CD14-positive monocyte (primary cell): ENCODE data around the gene AQR. TPM values are rescaled to one million over a fixed set of nuclear protein-coding genes. Genes with fewer than 3 reads are reported as not detected.

Source experiments
- DNase-seq, 3 donors: peaks; one replicate each; pipeline ENCODE4 v3.0.0-alpha.2; 2011 to 2022
- H2AFZ ChIP-seq: 2 replicates; pipeline ENCODE4 v1.6.0; 2012; ENCODE audit warnings: mild to moderate bottlenecking, low read depth, low read length, inconsistent platforms; ENCODE audit not compliant: insufficient read depth, poor library complexity, severe bottlenecking
- H3K27ac ChIP-seq, 2 donors: 1 replicate in 1 of 2; 2 replicates in 1 of 2; pipeline ENCODE4 v1.5.1; 2012 to 2013; ENCODE audit warnings: low read length in 2 of 2, control low read depth in 1 of 2, inconsistent platforms in 1 of 2, low read depth in 1 of 2, mild to moderate bottlenecking in 1 of 2
- H3K27me3 ChIP-seq, 2 donors: one replicate each; pipeline versions ENCODE4 v1.6.0 to v1.6.1; 2011 to 2013; ENCODE audit warnings: low read length in 2 of 2; ENCODE audit not compliant: control insufficient read depth in 2 of 2, insufficient read depth in 2 of 2
- H3K36me3 ChIP-seq, 2 donors: replicated peaks in 1 of 2; 1 replicate in 1 of 2; 2 replicates in 1 of 2; pipeline versions ENCODE4 v1.5.1 to v1.6.1; 2012 to 2013; ENCODE audit warnings: low read length in 2 of 2, control low read depth in 1 of 2, inconsistent platforms in 1 of 2, mild to moderate bottlenecking in 1 of 2; ENCODE audit not compliant: insufficient read depth in 2 of 2, control insufficient read depth in 1 of 2
- H3K4me1 ChIP-seq, 2 donors: 1 replicate in 1 of 2; 2 replicates in 1 of 2; pipeline versions ENCODE4 v1.5.1 to v1.6.1; 2012 to 2013; ENCODE audit warnings: low read length in 2 of 2, control low read depth in 1 of 2, inconsistent platforms in 1 of 2, mild to moderate bottlenecking in 1 of 2, moderate library complexity in 1 of 2; ENCODE audit not compliant: insufficient read depth in 2 of 2, control insufficient read depth in 1 of 2
- H3K4me2 ChIP-seq: replicated peaks from 2 replicates; pipeline ENCODE3; 2012; ENCODE audit warnings: low read length, moderate library complexity, mild to moderate bottlenecking; ENCODE audit not compliant: poor library complexity, severe bottlenecking; ENCODE audit errors: extremely low read depth
- H3K4me3 ChIP-seq, 3 experiments: fragments of 200-600 bp in 1 of 3; sonication (generic) in 1 of 3; replicated peaks in 1 of 3; 1 replicate in 2 of 3; 2 replicates in 1 of 3; pipeline ENCODE4 v1.5.1; 2011 to 2013; ENCODE audit warnings: low read length in 3 of 3, mild to moderate bottlenecking in 3 of 3, control low read depth in 2 of 3, low read depth in 2 of 3, inconsistent platforms in 1 of 3, moderate library complexity in 1 of 3
- H3K79me2 ChIP-seq: 2 replicates; pipeline ENCODE4 v1.6.0; 2012; ENCODE audit warnings: mild to moderate bottlenecking, control low read depth, inconsistent platforms, low read length, moderate library complexity; ENCODE audit not compliant: insufficient read depth
- H3K9ac ChIP-seq: 2 replicates; pipeline ENCODE4 v1.6.0; 2017; ENCODE audit warnings: low read length, mild to moderate bottlenecking; ENCODE audit not compliant: insufficient read depth, poor library complexity, severe bottlenecking
- H3K9me3 ChIP-seq, 2 donors: replicated peaks in 1 of 2; 1 replicate in 1 of 2; 2 replicates in 1 of 2; pipeline versions ENCODE4 v1.5.1 to v1.6.1; 2012 to 2013; ENCODE audit warnings: low read length in 2 of 2, control low read depth in 1 of 2; ENCODE audit not compliant: control insufficient read depth in 1 of 2, insufficient read depth in 1 of 2
- H4K20me1 ChIP-seq: 2 replicates; pipeline ENCODE4 v1.6.0; 2012; ENCODE audit warnings: mild to moderate bottlenecking, low read length, control low read depth, moderate library complexity; ENCODE audit not compliant: insufficient read depth
- H3K27ac Mint-ChIP-seq, 7 donors: one replicate each; pipeline ENCODE4 v1.8.0; 2020; ENCODE audit warnings: mild to moderate bottlenecking in 7 of 7, mixed read lengths in 7 of 7, moderate library complexity in 6 of 7, inconsistent platforms in 2 of 7
- H3K27me3 Mint-ChIP-seq, 3 donors: one replicate each; pipeline ENCODE4 v1.8.0; 2021 to 2022; ENCODE audit warnings: low read depth in 3 of 3, mild to moderate bottlenecking in 3 of 3, mixed read lengths in 3 of 3, moderate library complexity in 3 of 3, inconsistent platforms in 1 of 3
- H3K36me3 Mint-ChIP-seq, 2 donors: one replicate each; pipeline ENCODE4 v1.8.0; 2020; ENCODE audit warnings: mixed read lengths in 2 of 2, inconsistent platforms in 1 of 2, mild to moderate bottlenecking in 1 of 2
- H3K4me1 Mint-ChIP-seq: one replicate; pipeline ENCODE4 v1.8.0; 2020; ENCODE audit warnings: mild to moderate bottlenecking, mixed read lengths
- H3K4me3 Mint-ChIP-seq, 2 donors: one replicate each; pipeline ENCODE4 v1.8.0; 2020; ENCODE audit warnings: mild to moderate bottlenecking in 2 of 2, mixed read lengths in 2 of 2, moderate library complexity in 1 of 2
- H3K9me3 Mint-ChIP-seq, 7 donors: one replicate each; pipeline ENCODE4 v1.8.0; 2020 to 2022; ENCODE audit warnings: mixed read lengths in 7 of 7, mild to moderate bottlenecking in 6 of 7, moderate library complexity in 6 of 7, inconsistent platforms in 2 of 7
- CTCF ChIP-seq: fragments of 200-600 bp; IDR thresholded peaks from one replicate; pipeline ENCODE4 v1.8.0; 2022; ENCODE audit warnings: antibody characterized with exemption, mild to moderate bottlenecking
- WGBS: methylation state at CpG from one replicate; pipeline ENCODE4 v1.1.5; 2013; ENCODE audit warnings: missing lambda C conversion rate; ENCODE audit not compliant: insufficient coverage; 5-methylcytosine and 5-hydroxymethylcytosine counted together
- intact Hi-C, 2 donors: fragments of 100-400 bp; cut with micrococcal nuclease; formaldehyde crosslinking; loops; one replicate each; pipeline versions ENCODE4 v1.15.0 to v1.15.1; 2023
- polyA plus RNA-seq, 3 donors: library from polyadenylated mRNA; depleted of rRNA in 1 of 3; unstranded in 2 of 3; stranded (reverse) in 1 of 3; fragments of 300-500 nt in 2 of 3; fragments of >200 nt in 1 of 3; fragmentation: Illumina TruSeq in 2 of 3; gene quantifications; 1 replicate in 2 of 3; 2 replicates in 1 of 3; pipeline ENCODE4 v1.2.3, GENCODE V29; 2012 to 2021

AQR gene
- polyA plus RNA-seq, 3 donors, result 8.4 to 26.4 (median 16.8) TPM

- WGBS, result no CpG with 5 or more reads among the region's 2 CpGs
- H3K36me3 Mint-ChIP-seq, result peaks cover 74 to 90% of the 10 kb centered on the region in 2 donors
- Histone ChIP-seq H3K4me1 (no peaks in the 10 kb centered on the region), H3K9ac (no peak overlapping the region), H4K20me1 (no peaks in the 10 kb centered on the region), H3K79me2 (no peaks in the 10 kb centered on the region), H3K27me3 (no peaks in the 10 kb centered on the region), H3K27ac (no peak overlapping the region), H3K4me3 (no peak overlapping the region), H3K36me3 (peaks cover 87 to 96% of the 10 kb centered on the region in 2 donors), H2AFZ (no peak overlapping the region), H3K9me3 (peaks cover 8 to 21% of the 10 kb centered on the region in 2 donors), H3K4me2 (no peak overlapping the region)
- no peaks in the 10 kb centered on the region for H3K27me3 Mint-ChIP-seq
- no peak for TF ChIP-seq CTCF
- H3K9me3 Mint-ChIP-seq, result peaks cover 7 to 20% (median 17%) of the 10 kb centered on the region in 7 donors
- intact Hi-C loops, result no loop called here
- H3K4me3 Mint-ChIP-seq, result no peak overlapping the region
- DNase-seq, result no peak
- no peaks in the 10 kb centered on the region for H3K4me1 Mint-ChIP-seq
- no peak overlapping the region for H3K27ac Mint-ChIP-seq
These were observed 79.1 kb downstream of the AQR start for GRCh38 chr15:34890424-34890823.

GRCh38 chr15:34889476-34889875 lies 80.1 kb downstream of the AQR start:
- no peak overlapping the region for H3K4me2 ChIP-seq
- TF ChIP-seq CTCF, result no peak
- H3K79me2 ChIP-seq, result no peaks in the 10 kb centered on the region
- Mint-ChIP-seq H3K27ac (no peak overlapping the region), H3K4me1 (no peaks in the 10 kb centered on the region), H3K4me3 (no peak overlapping the region), H3K36me3 (peaks cover 77 to 90% of the 10 kb centered on the region in 2 donors), H3K9me3 (peaks cover 7 to 20% (median 17%) of the 10 kb centered on the region in 7 donors), H3K27me3 (no peaks in the 10 kb centered on the region)
- WGBS, result 100% methylated on average over 1 of the region's 7 CpGs
- peaks cover 8 to 21% of the 10 kb centered on the region in 2 donors for H3K9me3 ChIP-seq
- no peak for DNase-seq
- H3K27ac ChIP-seq, result no peak overlapping the region
- peaks cover 92 to 99% of the 10 kb centered on the region in 2 donors for H3K36me3 ChIP-seq
- intact Hi-C loops, result no loop called here
- no peaks in the 10 kb centered on the region for H4K20me1 ChIP-seq
- H3K9ac ChIP-seq, result no peak overlapping the region
- H2AFZ ChIP-seq, result no peak overlapping the region
- H3K4me1 ChIP-seq, result no peaks in the 10 kb centered on the region
- no peak overlapping the region for H3K4me3 ChIP-seq
- no peaks in the 10 kb centered on the region for H3K27me3 ChIP-seq
